ACC112 (cell line): ENCODE measurements around the gene OR2G6.
"Not testable (repeated sequence)": the region's sequence is repeated elsewhere in the genome, so short reads cannot be mapped to it uniquely, and the experiment has no call there.

Source experiments
- H2AFZ ChIP-seq: fragments of 200-600 bp; sonication (generic); one replicate; pipeline ENCODE4 v1.6.0; 2017; ENCODE audit warnings: antibody characterized with exemption, low read length; ENCODE audit not compliant: unreplicated experiment
- H3K27ac ChIP-seq: fragments of 200-600 bp; sonication (generic); 2 replicates; pipeline ENCODE4 v1.5.1; 2014; ENCODE audit warnings: low read depth, mild to moderate bottlenecking, antibody characterized with exemption, low read length, moderate library complexity
- H3K27me3 ChIP-seq: fragments of 200-600 bp; sonication (generic); 2 replicates; pipeline ENCODE4 v1.6.1; 2014; ENCODE audit warnings: mild to moderate bottlenecking, antibody characterized with exemption, low read length, moderate library complexity, mixed read lengths; ENCODE audit not compliant: insufficient read depth
- H3K36me3 ChIP-seq: fragments of 200-600 bp; sonication (generic); 2 replicates; pipeline ENCODE4 v1.6.1; 2016; ENCODE audit warnings: mild to moderate bottlenecking, antibody characterized with exemption, low read length, moderate library complexity, mixed read lengths; ENCODE audit not compliant: insufficient read depth
- H3K4me1 ChIP-seq: fragments of 200-600 bp; sonication (generic); one replicate; pipeline ENCODE4 v1.6.1; 2016; ENCODE audit warnings: low read length, mixed read lengths; ENCODE audit not compliant: insufficient read depth, unreplicated experiment, control insufficient read depth
- H3K4me3 ChIP-seq: fragments of 200-600 bp; sonication (generic); 2 replicates; pipeline ENCODE4 v1.5.1; 2014; ENCODE audit warnings: mild to moderate bottlenecking, low read depth, low read length
- H3K79me2 ChIP-seq: fragments of 200-600 bp; sonication (generic); one replicate; pipeline ENCODE4 v1.6.0; 2016; ENCODE audit warnings: low read length; ENCODE audit not compliant: control insufficient read depth, unreplicated experiment, insufficient read depth

The OR2G6 gene

GRCh38 chr1:248521856-248522255 is 14.0 kb downstream of the OR2G6 start:
- no peaks in the 10 kb centered on the region for H3K36me3 ChIP-seq

GRCh38 chr1:248537449-248537848 is 29.6 kb downstream of the OR2G6 start:
- H3K4me1 ChIP-seq, H3K4me3 ChIP-seq, H3K36me3 ChIP-seq, H3K79me2 ChIP-seq, H2AFZ ChIP-seq, H3K27ac ChIP-seq, H3K27me3 ChIP-seq: not testable (repeated sequence)

More at GRCh38 chr1:248521856-248522255, 14.0 kb downstream of the OR2G6 start:
- no peak overlapping the region for H3K27ac ChIP-seq
- no peak overlapping the region for H2AFZ ChIP-seq
- no peak overlapping the region for H3K4me3 ChIP-seq
- no peaks in the 10 kb centered on the region for H3K27me3 ChIP-seq
- no peaks in the 10 kb centered on the region for H3K79me2 ChIP-seq
- no peaks in the 10 kb centered on the region for H3K4me1 ChIP-seq

GRCh38 chr1:248547383-248547782 is 39.5 kb downstream of the OR2G6 start:
- H3K79me2 ChIP-seq, H2AFZ ChIP-seq, H3K36me3 ChIP-seq: not testable (repeated sequence)

GRCh38 chr1:248551027-248551426 is 43.2 kb downstream of the OR2G6 start:
- H3K4me3 ChIP-seq, H3K27me3 ChIP-seq, H3K36me3 ChIP-seq, H3K79me2 ChIP-seq, H3K4me1 ChIP-seq, H3K27ac ChIP-seq, H2AFZ ChIP-seq: not testable (repeated sequence)

More at GRCh38 chr1:248547383-248547782, 39.5 kb downstream of the OR2G6 start:
- H3K27me3 ChIP-seq, H3K4me3 ChIP-seq, H3K27ac ChIP-seq, H3K4me1 ChIP-seq: not testable (repeated sequence)

GRCh38 chr1:248562672-248563071 is 54.8 kb downstream of the OR2G6 start, which contains the start of gene OR2T29:
Gene OR2T29 (minus strand): TSS chr1:248562772. CDS start chr1:248559491, 3,281 bp downstream.
- H2AFZ ChIP-seq, H3K79me2 ChIP-seq, H3K27ac ChIP-seq, H3K4me3 ChIP-seq, H3K4me1 ChIP-seq, H3K27me3 ChIP-seq, H3K36me3 ChIP-seq: not testable (repeated sequence)

- not testable (repeated sequence) for H2AFZ ChIP-seq, H3K27me3 ChIP-seq, H3K4me1 ChIP-seq, H3K4me3 ChIP-seq, H3K27ac ChIP-seq, H3K79me2 ChIP-seq, H3K36me3 ChIP-seq
These were observed 57.9 kb downstream of the OR2G6 start for GRCh38 chr1:248565530-248566373.

GRCh38 chr1:248569049-248569448 is 61.2 kb downstream of the OR2G6 start:
- not testable (repeated sequence) for H3K27me3 ChIP-seq, H2AFZ ChIP-seq, H3K4me1 ChIP-seq

GRCh38 chr1:248570811-248571210 is 62.9 kb downstream of the OR2G6 start:
- not testable (repeated sequence) for H3K36me3 ChIP-seq, H2AFZ ChIP-seq, H3K79me2 ChIP-seq, H3K4me1 ChIP-seq, H3K4me3 ChIP-seq, H3K27ac ChIP-seq, H3K27me3 ChIP-seq

More at GRCh38 chr1:248569049-248569448, 61.2 kb downstream of the OR2G6 start:
- H3K27ac ChIP-seq, H3K79me2 ChIP-seq, H3K4me3 ChIP-seq, H3K36me3 ChIP-seq: not testable (repeated sequence)

GRCh38 chr1:248572049-248572448 is 64.2 kb downstream of the OR2G6 start:
- H3K27me3 ChIP-seq, H2AFZ ChIP-seq, H3K4me3 ChIP-seq, H3K4me1 ChIP-seq, H3K79me2 ChIP-seq, H3K36me3 ChIP-seq, H3K27ac ChIP-seq: not testable (repeated sequence)

- not testable (repeated sequence) for H3K4me1 ChIP-seq, H3K79me2 ChIP-seq, H3K4me3 ChIP-seq, H2AFZ ChIP-seq, H3K36me3 ChIP-seq, H3K27me3 ChIP-seq, H3K27ac ChIP-seq
These were observed 66.0 kb downstream of the OR2G6 start for GRCh38 chr1:248573856-248574255.

GRCh38 chr1:248574657-248575056 is 66.8 kb downstream of the OR2G6 start, which contains the start of gene OR2T34:
Gene OR2T34 (minus strand): TSS chr1:248574757. CDS start chr1:248574757, 0 bp downstream.
- not testable (repeated sequence) for H3K27me3 ChIP-seq, H2AFZ ChIP-seq, H3K36me3 ChIP-seq, H3K27ac ChIP-seq, H3K79me2 ChIP-seq, H3K4me3 ChIP-seq, H3K4me1 ChIP-seq
